ENCODE data around the gene CHD1. TPM values are rescaled to one million over a fixed set of nuclear protein-coding genes. Genes with fewer than 3 reads are reported as not detected.

The CHD1 gene
- total RNA-seq, 4 donors from 2014 or later = 25.8 to 69.3 (median 34.5) TPM

DNA sequence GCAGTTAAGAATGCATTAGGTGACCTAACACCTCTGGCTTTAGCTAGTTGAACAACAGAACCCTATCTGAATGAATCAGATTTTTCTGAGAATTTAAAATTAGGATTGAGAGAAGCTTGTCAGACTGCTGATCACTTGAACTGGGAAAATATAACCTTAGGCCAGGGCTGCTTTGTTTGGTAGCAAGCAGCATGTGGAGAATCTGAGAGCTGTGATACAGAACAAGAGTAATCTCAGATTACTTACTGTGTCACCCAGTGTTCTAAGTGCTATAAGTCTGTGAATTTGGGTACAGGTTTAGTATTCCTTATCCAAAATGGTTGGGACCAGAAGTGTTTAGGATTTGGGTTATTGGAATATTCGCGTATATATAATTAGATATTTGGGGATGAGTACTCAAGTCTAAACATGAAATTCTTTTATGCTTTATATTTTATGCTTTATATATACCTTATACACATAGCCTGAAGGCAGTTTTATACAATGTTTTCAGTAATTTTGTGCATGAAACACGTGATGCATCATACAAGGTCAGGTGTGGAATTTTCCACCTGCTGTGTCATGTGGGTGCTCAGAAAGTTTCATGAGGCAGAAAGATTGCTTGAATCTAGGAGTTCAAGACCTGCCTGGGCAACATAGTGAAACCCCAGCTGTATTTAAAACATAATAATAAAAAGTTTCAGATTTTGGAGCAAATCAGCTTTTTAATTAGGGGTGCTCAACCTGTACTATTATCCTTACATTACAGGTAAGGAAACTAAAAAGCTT lies 8.3 kb upstream of the CHD1 start:
- H3K4me3 ChIP-seq = no peak overlapping the region
- H3K4me1 ChIP-seq = peaks cover 64 to 88% (median 76%) of the 10 kb centered on the region in 4 donors
- no peaks in the 10 kb centered on the region for H3K9me3 ChIP-seq
- H3K27ac ChIP-seq (replicated peaks in 1 of 4) = no peak overlapping the region
- no peak for TF ChIP-seq POLR2AphosphoS5 (IDR thresholded peaks at IDR 0.05)
- no peak for TF ChIP-seq EP300 (IDR thresholded peaks at IDR 0.05)
- TF ChIP-seq, protein P1, sequence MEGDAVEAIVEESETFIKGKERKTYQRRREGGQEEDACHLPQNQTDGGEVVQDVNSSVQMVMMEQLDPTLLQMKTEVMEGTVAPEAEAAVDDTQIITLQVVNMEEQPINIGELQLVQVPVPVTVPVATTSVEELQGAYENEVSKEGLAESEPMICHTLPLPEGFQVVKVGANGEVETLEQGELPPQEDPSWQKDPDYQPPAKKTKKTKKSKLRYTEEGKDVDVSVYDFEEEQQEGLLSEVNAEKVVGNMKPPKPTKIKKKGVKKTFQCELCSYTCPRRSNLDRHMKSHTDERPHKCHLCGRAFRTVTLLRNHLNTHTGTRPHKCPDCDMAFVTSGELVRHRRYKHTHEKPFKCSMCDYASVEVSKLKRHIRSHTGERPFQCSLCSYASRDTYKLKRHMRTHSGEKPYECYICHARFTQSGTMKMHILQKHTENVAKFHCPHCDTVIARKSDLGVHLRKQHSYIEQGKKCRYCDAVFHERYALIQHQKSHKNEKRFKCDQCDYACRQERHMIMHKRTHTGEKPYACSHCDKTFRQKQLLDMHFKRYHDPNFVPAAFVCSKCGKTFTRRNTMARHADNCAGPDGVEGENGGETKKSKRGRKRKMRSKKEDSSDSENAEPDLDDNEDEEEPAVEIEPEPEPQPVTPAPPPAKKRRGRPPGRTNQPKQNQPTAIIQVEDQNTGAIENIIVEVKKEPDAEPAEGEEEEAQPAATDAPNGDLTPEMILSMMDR (IDR thresholded peaks at IDR 0.05) = no peak
- TF ChIP-seq POLR2A (IDR thresholded peaks at IDR 0.05; ENCODE audit: low read depth) = no peak
- 91% methylated on average over 3 of the region's 3 CpGs for WGBS
- no peaks in the 10 kb centered on the region for H3K27me3 ChIP-seq
- no peak for DNase-seq (ENCODE audit: extremely low spot score)
- no peaks in the 10 kb centered on the region for H3K36me3 ChIP-seq
- intact Hi-C loops (cut with DNase I) = no loop called here

DNA sequence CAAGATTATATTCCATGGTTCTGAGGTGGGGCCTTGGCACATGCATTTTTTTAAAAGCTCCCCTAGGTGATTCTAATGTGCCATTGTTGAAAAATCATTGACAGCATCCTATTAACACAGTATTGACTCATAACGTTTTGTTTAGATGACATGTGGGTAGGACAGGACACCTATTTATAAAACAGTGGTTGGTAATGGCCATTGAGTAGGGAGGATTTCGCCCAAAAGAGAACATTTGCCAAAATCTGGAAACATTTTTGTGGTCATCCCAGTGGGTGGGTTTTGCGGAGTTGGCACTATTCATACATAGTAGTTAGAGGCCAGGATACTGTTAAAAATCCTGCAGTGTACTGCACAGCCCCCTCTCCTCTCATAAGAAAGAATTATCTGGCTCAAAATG lies 6.4 kb upstream of the CHD1 start:
- Histone ChIP-seq H3K9me3 (no peaks in the 10 kb centered on the region), H3K4me3 (no peak overlapping the region), H3K4me1 (peaks cover 61 to 86% (median 74%) of the 10 kb centered on the region in 4 donors), H3K27me3 (no peaks in the 10 kb centered on the region), H3K27ac (replicated peaks in 1 of 4) (peak overlapping the region in 2 of 4 donors; percentile 23 to 50), H3K36me3 (no peaks in the 10 kb centered on the region)
- DNase-seq (ENCODE audit: extremely low spot score) = no peak
- TF ChIP-seq, protein P1 (IDR thresholded peaks at IDR 0.05) = no peak
- TF ChIP-seq EP300 (IDR thresholded peaks at IDR 0.05) (no peak), POLR2AphosphoS5 (IDR thresholded peaks at IDR 0.05) (no peak), POLR2A (IDR thresholded peaks at IDR 0.05; ENCODE audit: low read depth) (no peak)
- intact Hi-C loops (cut with DNase I) = no loop called here
- 75% methylated on average over 3 of the region's 3 CpGs for WGBS

DNA sequence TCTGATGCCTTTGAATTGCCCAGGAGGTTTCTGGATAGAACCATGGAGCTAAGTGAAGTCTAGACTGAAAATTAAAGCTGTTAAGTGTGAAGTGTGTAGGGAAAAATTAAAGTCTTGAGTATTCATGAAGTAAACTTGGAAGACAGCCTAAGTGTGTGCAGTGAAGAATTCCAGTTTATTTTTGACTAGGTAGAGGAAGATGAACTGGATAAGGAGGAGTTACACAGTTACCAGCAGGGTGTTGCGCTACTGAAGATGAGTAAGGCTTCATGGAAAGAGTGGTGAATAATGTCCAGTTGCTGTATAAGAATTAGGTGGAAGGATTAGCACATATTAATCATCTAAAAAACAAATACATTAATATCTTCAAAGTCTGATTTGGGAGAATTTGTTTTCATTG lies 5.7 kb upstream of the CHD1 start:
- WGBS = 71% methylated on average over 1 of the region's 1 CpG
- no peaks in the 10 kb centered on the region for H3K27me3 ChIP-seq
- no peaks in the 10 kb centered on the region for H3K36me3 ChIP-seq
- no peak for TF ChIP-seq POLR2A (IDR thresholded peaks at IDR 0.05; ENCODE audit: low read depth)
- TF ChIP-seq EP300 (IDR thresholded peaks at IDR 0.05) = no peak
- TF ChIP-seq, protein P1 (IDR thresholded peaks at IDR 0.05) = no peak
- no peak for TF ChIP-seq POLR2AphosphoS5 (IDR thresholded peaks at IDR 0.05)
- peaks cover 61 to 87% (median 73%) of the 10 kb centered on the region in 4 donors for H3K4me1 ChIP-seq
- H3K4me3 ChIP-seq = no peak overlapping the region
- H3K27ac ChIP-seq (replicated peaks in 1 of 4) = peak overlapping the region in 2 of 4 donors; percentile 25 to 50
- no peak for DNase-seq (ENCODE audit: extremely low spot score)
- intact Hi-C loops (cut with DNase I) = no loop called here
- no peaks in the 10 kb centered on the region for H3K9me3 ChIP-seq

DNA sequence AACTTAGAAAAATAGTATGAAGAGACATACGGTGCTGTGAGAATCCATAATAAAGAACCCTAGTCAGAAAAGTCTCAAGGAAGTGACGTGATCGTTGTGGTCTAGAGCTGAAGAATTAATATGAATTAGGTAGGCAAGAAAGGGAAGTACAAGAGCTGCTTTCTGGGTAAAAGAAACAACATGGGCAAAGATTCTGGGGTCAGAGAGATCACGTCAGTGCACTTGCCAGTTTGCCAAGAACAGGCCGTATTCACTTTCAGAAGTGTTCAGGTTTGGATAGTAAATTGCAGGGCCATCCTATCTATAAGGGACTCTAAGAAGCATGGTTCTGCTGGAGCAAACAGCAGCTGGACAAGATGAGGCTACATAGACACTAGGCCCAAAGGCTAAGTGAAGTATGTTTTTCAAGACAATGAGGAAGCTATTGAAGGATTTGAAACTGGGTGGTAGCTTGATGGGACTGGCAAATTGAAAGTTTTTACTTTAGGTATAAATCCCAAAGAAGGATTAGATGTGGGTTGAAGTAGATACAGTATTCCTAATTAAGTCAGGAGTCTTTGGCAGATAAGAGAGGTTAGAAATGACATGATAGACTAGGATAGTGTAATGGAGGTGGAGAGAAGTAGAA lies 4.8 kb upstream of the CHD1 start:
- no peak overlapping the region for H3K4me3 ChIP-seq
- H3K9me3 ChIP-seq = no peaks in the 10 kb centered on the region
- peak overlapping the region in 2 of 4 donors; percentile 25 to 50 for H3K27ac ChIP-seq (replicated peaks in 1 of 4)
- no peaks in the 10 kb centered on the region for H3K36me3 ChIP-seq
- TF ChIP-seq POLR2A (IDR thresholded peaks at IDR 0.05; ENCODE audit: low read depth) (no peak), POLR2AphosphoS5 (IDR thresholded peaks at IDR 0.05) (no peak), EP300 (IDR thresholded peaks at IDR 0.05) (no peak)
- TF ChIP-seq, protein P1 (IDR thresholded peaks at IDR 0.05) = no peak
- peaks cover 53 to 77% (median 64%) of the 10 kb centered on the region in 4 donors for H3K4me1 ChIP-seq
- DNase-seq (ENCODE audit: extremely low spot score) = no peak
- H3K27me3 ChIP-seq = no peaks in the 10 kb centered on the region
- intact Hi-C loops (cut with DNase I) = no loop called here
- 72% methylated on average over 5 of the region's 5 CpGs for WGBS

Measured in esophagus muscularis mucosa (tissue), 4 donors.